Panc1 (cell line): ENCODE measurements around the gene GFOD2. TPM values are rescaled to one million over a fixed set of nuclear protein-coding genes. Genes with fewer than 3 reads are reported as not detected.

Experiments
- ATAC-seq: fragments of 200-7000 bp; cut with Tn5 transposase; 2 replicates; pipeline ENCODE4 v1.9.1; 2020; ENCODE audit warnings: mild to moderate bottlenecking, moderate library complexity
- Bru-seq: library from RNA; stranded (reverse); fragments of 400-500 nt; gene quantifications from one replicate; lab custom pipeline; 2021; lab: Mats Ljungman, UMichigan
- BruChase-seq, 2 experiments: library from RNA; stranded (reverse); fragments of 400-500 nt; gene quantifications; one replicate each; lab custom pipeline; 2021; lab: Mats Ljungman, UMichigan
- BruUV-seq: library from RNA; stranded (reverse); fragments of 400-500 nt; replicated peaks from 2 replicates; lab custom pipeline; 2021; lab: Mats Ljungman, UMichigan
- CTCF ChIA-PET: fragments of 300-600 bp; sonication (Branson Sonifier 250); formaldehyde crosslinking; loops from one replicate; lab custom pipeline; 2022; ENCODE audit warnings: antibody characterized with exemption; lab: Charles Lee
- POLR2A ChIA-PET: fragments of 300-600 bp; sonication (Branson Sonifier 250); formaldehyde crosslinking; loops from one replicate; lab custom pipeline; 2022; ENCODE audit warnings: antibody characterized with exemption; lab: Charles Lee
- DNase-seq: peaks from one replicate; pipeline ENCODE4 v3.0.0-alpha.2; 2010; ENCODE audit warnings: low read depth, low spot score
- H3K27ac ChIP-seq: 2 replicates; pipeline ENCODE4 v1.5.1; 2011; ENCODE audit warnings: mild to moderate bottlenecking, low read length, inconsistent platforms
- H3K27me3 ChIP-seq: fragments of 200-500 bp; sonication (Bioruptor generic); 2 replicates; pipeline ENCODE4 v1.6.0; 2014; ENCODE audit warnings: low read length, inconsistent platforms; ENCODE audit not compliant: control insufficient read depth, insufficient read depth
- H3K36me3 ChIP-seq: fragments of 200-500 bp; sonication (Bioruptor generic); 2 replicates; pipeline ENCODE4 v1.5.1; 2014; ENCODE audit warnings: inconsistent platforms, mild to moderate bottlenecking, low read length, moderate library complexity; ENCODE audit not compliant: control insufficient read depth, insufficient read depth
- H3K4me1 ChIP-seq: 2 replicates; pipeline ENCODE4 v1.5.1; 2011; ENCODE audit warnings: inconsistent platforms, mild to moderate bottlenecking, low read length, moderate library complexity; ENCODE audit not compliant: control insufficient read depth, insufficient read depth
- H3K4me3 ChIP-seq, 2 experiments: 2 replicates each; pipeline ENCODE4 v1.5.1; 2011 to 2012; ENCODE audit warnings: low read depth in 2 of 2, low read length in 2 of 2, mild to moderate bottlenecking in 2 of 2, inconsistent platforms in 1 of 2, moderate library complexity in 1 of 2
- H3K9me3 ChIP-seq: fragments of 200-500 bp; sonication (Bioruptor generic); 2 replicates; pipeline ENCODE4 v1.5.1; 2014; ENCODE audit warnings: low read depth, mild to moderate bottlenecking, inconsistent platforms, low read length, moderate library complexity; ENCODE audit not compliant: control insufficient read depth, insufficient read depth
- POLR2AphosphoS5 ChIP-seq: IDR thresholded peaks from 2 replicates; pipeline ENCODE4 v1.6.1; 2012; ENCODE audit warnings: mild to moderate bottlenecking, low read depth, low read length, moderate library complexity
- SIN3A ChIP-seq: IDR thresholded peaks from 2 replicates; pipeline ENCODE4 v1.6.1; 2012; ENCODE audit warnings: low read depth, mild to moderate bottlenecking, low read length, moderate library complexity, borderline replicate concordance; ENCODE audit not compliant: insufficient read depth
- TCF7L2 ChIP-seq: IDR thresholded peaks from 2 replicates; pipeline ENCODE4 v1.6.1; 2011; ENCODE audit warnings: mild to moderate bottlenecking, low read depth, low read length, inconsistent platforms
- in situ Hi-C: cut with HindIII; loops from 2 replicates; pipeline ENCODE4 v1.10.0; 2016; ENCODE audit warnings: low sequenced_read_pairs, low pct_unique_long_range_greater_than_20kb
- intact Hi-C: fragments of 100-400 bp; cut with micrococcal nuclease; formaldehyde crosslinking; loops from one replicate; pipeline ENCODE4 v1.10.0; 2022; ENCODE audit not compliant: unreplicated experiment
- long read RNA-seq: library from polyadenylated mRNA; unstranded; transcript quantifications from one replicate; pipeline ENCODE4 v2.0.0, GENCODE V29; 2021; ENCODE audit not compliant: unreplicated experiment
- polyA plus RNA-seq: library from polyadenylated mRNA; unstranded; fragments of >200 nt; gene quantifications from one replicate; pipeline ENCODE4 v1.2.1, GENCODE V29; 2012; ENCODE audit warnings: missing spikeins; ENCODE audit not compliant: insufficient read length
- total RNA-seq: library from RNA; stranded (reverse); gene quantifications from one replicate; pipeline ENCODE4 v1.2.1, GENCODE V29; 2021; ENCODE audit not compliant: unreplicated experiment
- TF ChIP-seq, protein P1 (sequence below), 2 experiments: IDR thresholded peaks; 2 replicates each; pipeline ENCODE4 v1.6.1; 2011 to 2012; ENCODE audit warnings: low read depth in 2 of 2, control low read depth in 1 of 2, low read length in 1 of 2, mild to moderate bottlenecking in 1 of 2, moderate library complexity in 1 of 2; ENCODE audit not compliant: insufficient read depth in 1 of 2
- TF ChIP-seq, protein P2 (sequence below): fragments of 450-650 bp; IDR thresholded peaks from 2 replicates; pipeline ENCODE4 v1.5.1; 2017; ENCODE audit warnings: mild to moderate bottlenecking

The GFOD2 gene, protein sequence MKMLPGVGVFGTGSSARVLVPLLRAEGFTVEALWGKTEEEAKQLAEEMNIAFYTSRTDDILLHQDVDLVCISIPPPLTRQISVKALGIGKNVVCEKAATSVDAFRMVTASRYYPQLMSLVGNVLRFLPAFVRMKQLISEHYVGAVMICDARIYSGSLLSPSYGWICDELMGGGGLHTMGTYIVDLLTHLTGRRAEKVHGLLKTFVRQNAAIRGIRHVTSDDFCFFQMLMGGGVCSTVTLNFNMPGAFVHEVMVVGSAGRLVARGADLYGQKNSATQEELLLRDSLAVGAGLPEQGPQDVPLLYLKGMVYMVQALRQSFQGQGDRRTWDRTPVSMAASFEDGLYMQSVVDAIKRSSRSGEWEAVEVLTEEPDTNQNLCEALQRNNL
- total RNA-seq = 15.1 TPM
- polyA plus RNA-seq = 18.4 TPM
- percentile 59 among the genes with signal in this experiment for Bru-seq, nascent RNA
- BruChase-seq, experiment 1, labeled RNA remaining after a 2-hour chase = percentile 60 among the genes with signal in this experiment
- BruChase-seq, experiment 2, labeled RNA remaining after a 6-hour chase = percentile 61 among the genes with signal in this experiment
- long read RNA-seq, transcript GFOD2-201 (3 exons, 2,126 nt) = major isoform, 15 of 27 reads
- long read RNA-seq, partial matches to known transcripts = 4 of 27 reads
- long read RNA-seq, other reads (novel, unspliced or antisense) = 4 of 27 reads

GRCh38 chr16:67719048-67719777, at the start of gene GFOD2:
Gene GFOD2, minus strand, starts transcription at chr16:67719316. Its CDS starts 33,601 bp downstream, at chr16:67685715.
- TF ChIP-seq, protein P1, sequence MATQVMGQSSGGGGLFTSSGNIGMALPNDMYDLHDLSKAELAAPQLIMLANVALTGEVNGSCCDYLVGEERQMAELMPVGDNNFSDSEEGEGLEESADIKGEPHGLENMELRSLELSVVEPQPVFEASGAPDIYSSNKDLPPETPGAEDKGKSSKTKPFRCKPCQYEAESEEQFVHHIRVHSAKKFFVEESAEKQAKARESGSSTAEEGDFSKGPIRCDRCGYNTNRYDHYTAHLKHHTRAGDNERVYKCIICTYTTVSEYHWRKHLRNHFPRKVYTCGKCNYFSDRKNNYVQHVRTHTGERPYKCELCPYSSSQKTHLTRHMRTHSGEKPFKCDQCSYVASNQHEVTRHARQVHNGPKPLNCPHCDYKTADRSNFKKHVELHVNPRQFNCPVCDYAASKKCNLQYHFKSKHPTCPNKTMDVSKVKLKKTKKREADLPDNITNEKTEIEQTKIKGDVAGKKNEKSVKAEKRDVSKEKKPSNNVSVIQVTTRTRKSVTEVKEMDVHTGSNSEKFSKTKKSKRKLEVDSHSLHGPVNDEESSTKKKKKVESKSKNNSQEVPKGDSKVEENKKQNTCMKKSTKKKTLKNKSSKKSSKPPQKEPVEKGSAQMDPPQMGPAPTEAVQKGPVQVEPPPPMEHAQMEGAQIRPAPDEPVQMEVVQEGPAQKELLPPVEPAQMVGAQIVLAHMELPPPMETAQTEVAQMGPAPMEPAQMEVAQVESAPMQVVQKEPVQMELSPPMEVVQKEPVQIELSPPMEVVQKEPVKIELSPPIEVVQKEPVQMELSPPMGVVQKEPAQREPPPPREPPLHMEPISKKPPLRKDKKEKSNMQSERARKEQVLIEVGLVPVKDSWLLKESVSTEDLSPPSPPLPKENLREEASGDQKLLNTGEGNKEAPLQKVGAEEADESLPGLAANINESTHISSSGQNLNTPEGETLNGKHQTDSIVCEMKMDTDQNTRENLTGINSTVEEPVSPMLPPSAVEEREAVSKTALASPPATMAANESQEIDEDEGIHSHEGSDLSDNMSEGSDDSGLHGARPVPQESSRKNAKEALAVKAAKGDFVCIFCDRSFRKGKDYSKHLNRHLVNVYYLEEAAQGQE (IDR thresholded peaks at IDR 0.05; ENCODE audit: insufficient read depth in 1 of 2, low read depth in 2 of 2, low read length in 1 of 2) = no peak
- TF ChIP-seq POLR2AphosphoS5 = peak; percentile 96
- TF ChIP-seq SIN3A = peak; percentile 85; the same call in 1 of the 2 replicates
- ATAC-seq (peak; percentile 92), DNase-seq (peak; percentile 75)
- BruUV-seq = no TSS peak
- H3K4me1 ChIP-seq = peaks cover 6% of the 10 kb centered on the region
- no peaks in the 10 kb centered on the region for H3K27me3 ChIP-seq
- peak within 1 kb of the TSS; percentile 87 to 93 for H3K4me3 ChIP-seq
- ChIA-PET POLR2A (interaction anchor here (0.5 to 0.7 kb wide), 2 partner anchors 100 to 491 kb away, joined by 3 to 7 read pairs; no protein-coding TSS in a partner anchor), CTCF (interaction anchor here (0.6 kb wide), 1 partner anchor 365 kb away, joined by 4 read pairs; no protein-coding TSS in a partner anchor)
- peaks cover 4% of the 10 kb centered on the region for H3K36me3 ChIP-seq
- H3K9me3 ChIP-seq = no peaks in the 10 kb centered on the region
- H3K27ac ChIP-seq = peak within 1 kb of the TSS; percentile 95
- in situ Hi-C loops = no loop called here
- intact Hi-C loops = no loop called here

GRCh38 chr16:67767953-67768352, 48.8 kb upstream of the GFOD2 start:
- H3K27me3 ChIP-seq = no peaks in the 10 kb centered on the region
- in situ Hi-C loops (no loop called here), intact Hi-C loops (no loop called here)
- H3K9me3 ChIP-seq = no peaks in the 10 kb centered on the region
- no peak overlapping the region for H3K27ac ChIP-seq
- POLR2A ChIA-PET = interaction anchor here (0.6 kb wide), 1 partner anchor 10 kb away, joined by 3 read pairs; no protein-coding TSS in a partner anchor
- no TSS peak for BruUV-seq
- ATAC-seq (no peak), DNase-seq (no peak)
- no peaks in the 10 kb centered on the region for H3K4me1 ChIP-seq
- TF ChIP-seq POLR2AphosphoS5 (no peak), TCF7L2 (no peak)
- TF ChIP-seq, protein P2, sequence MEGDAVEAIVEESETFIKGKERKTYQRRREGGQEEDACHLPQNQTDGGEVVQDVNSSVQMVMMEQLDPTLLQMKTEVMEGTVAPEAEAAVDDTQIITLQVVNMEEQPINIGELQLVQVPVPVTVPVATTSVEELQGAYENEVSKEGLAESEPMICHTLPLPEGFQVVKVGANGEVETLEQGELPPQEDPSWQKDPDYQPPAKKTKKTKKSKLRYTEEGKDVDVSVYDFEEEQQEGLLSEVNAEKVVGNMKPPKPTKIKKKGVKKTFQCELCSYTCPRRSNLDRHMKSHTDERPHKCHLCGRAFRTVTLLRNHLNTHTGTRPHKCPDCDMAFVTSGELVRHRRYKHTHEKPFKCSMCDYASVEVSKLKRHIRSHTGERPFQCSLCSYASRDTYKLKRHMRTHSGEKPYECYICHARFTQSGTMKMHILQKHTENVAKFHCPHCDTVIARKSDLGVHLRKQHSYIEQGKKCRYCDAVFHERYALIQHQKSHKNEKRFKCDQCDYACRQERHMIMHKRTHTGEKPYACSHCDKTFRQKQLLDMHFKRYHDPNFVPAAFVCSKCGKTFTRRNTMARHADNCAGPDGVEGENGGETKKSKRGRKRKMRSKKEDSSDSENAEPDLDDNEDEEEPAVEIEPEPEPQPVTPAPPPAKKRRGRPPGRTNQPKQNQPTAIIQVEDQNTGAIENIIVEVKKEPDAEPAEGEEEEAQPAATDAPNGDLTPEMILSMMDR = no peak
- H3K36me3 ChIP-seq = no peaks in the 10 kb centered on the region
- no peak overlapping the region for H3K4me3 ChIP-seq
- CTCF ChIA-PET = interaction anchor here (0.7 kb wide), 1 partner anchor 57 kb away, joined by 6 read pairs; no protein-coding TSS in a partner anchor
